ENCODE results near the gene EPB41L2.

DNA sequence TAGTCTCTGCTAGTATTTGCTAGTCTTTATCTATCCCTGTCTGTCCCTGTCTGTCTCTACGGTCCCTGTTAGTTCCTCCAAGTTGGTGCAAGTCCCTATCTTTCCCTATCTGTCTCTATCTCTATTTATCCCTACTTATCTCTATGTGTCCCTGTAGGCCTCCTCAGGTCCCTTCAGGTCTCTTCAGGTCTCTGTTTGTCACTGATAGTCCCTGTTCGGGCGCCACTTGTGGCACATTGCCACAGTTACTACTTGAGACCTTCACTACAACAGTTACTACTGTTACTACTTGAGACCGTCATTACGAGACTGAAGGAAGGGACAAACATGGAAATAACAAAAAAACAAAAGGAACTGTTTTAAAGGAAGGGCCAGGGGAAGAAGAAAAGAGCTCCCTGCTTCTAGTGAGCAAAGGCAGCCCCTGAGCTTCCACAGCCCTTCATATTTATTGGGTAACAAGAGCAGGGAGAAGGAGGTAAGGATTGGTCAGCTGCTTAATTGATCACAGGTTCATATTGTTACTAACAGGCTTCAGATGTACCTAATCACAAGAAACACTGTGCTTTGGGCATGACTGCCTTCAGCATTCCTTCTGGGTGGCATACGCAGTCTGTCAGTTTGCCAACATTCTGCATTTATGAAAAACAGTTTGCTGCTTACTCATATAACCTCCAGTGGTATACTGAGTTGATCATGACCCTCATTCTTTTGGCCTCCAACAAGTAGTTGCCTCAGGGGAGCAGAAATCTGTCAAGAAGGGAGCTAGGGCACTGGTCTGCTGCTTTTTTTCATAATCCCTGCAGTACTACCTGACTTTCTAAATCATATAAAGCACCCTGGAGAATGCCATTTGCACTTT lies 8.4 kb downstream of the EPB41L2 start:
- TF ChIP-seq POLR2AphosphoS5 (IDR thresholded peaks at IDR 0.05) = no peak
- TF ChIP-seq, protein P1, sequence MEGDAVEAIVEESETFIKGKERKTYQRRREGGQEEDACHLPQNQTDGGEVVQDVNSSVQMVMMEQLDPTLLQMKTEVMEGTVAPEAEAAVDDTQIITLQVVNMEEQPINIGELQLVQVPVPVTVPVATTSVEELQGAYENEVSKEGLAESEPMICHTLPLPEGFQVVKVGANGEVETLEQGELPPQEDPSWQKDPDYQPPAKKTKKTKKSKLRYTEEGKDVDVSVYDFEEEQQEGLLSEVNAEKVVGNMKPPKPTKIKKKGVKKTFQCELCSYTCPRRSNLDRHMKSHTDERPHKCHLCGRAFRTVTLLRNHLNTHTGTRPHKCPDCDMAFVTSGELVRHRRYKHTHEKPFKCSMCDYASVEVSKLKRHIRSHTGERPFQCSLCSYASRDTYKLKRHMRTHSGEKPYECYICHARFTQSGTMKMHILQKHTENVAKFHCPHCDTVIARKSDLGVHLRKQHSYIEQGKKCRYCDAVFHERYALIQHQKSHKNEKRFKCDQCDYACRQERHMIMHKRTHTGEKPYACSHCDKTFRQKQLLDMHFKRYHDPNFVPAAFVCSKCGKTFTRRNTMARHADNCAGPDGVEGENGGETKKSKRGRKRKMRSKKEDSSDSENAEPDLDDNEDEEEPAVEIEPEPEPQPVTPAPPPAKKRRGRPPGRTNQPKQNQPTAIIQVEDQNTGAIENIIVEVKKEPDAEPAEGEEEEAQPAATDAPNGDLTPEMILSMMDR (IDR thresholded peaks at IDR 0.05) = no peak
